GM23248 (cell line): Measurements from ENCODE around the gene SMCO3.

Source experiments
- EZH2 ChIP-seq: fragments of 200-600 bp; sonication (generic); IDR thresholded peaks from 2 replicates; pipeline ENCODE4 v1.6.1; 2018; ENCODE audit warnings: antibody characterized with exemption, mild to moderate bottlenecking; ENCODE audit not compliant: insufficient read depth, poor library complexity, severe bottlenecking
- EZH2phosphoT487 ChIP-seq: fragments of 200-600 bp; sonication (generic); IDR thresholded peaks from 2 replicates; pipeline ENCODE4 v1.6.1; 2018; ENCODE audit warnings: antibody characterized with exemption, moderate library complexity, mild to moderate bottlenecking, low read depth; ENCODE audit not compliant: insufficient read depth

- TF ChIP-seq EZH2 = no peak
- no peak for TF ChIP-seq EZH2phosphoT487
These were observed 18.9 kb downstream of the SMCO3 start for GRCh38 chr12:14795028-14795448.
